ENCODE measurements around the gene LIMS1.
"Not testable (repeated sequence)": the region's sequence is repeated elsewhere in the genome, so short reads cannot be mapped to it uniquely, and the experiment has no call there.

The LIMS1 gene

DNA sequence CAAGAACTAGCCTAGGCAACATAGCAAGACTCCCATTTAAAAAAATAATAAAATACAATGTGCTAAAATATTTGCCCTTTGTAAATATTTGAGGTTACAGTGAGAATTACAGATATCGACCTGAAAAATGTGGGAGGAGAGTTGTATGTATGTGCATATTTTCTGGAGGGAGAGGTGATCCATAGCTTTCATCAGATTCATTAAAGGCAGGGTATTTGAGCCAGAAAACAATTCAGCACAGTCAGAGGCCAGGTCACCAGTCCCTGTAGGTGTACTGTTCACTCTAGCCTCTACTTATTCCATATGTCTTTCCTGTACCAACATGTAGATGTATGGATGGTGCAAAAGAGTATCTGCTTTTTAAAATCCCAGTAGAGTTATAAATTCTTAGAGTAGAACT lies 136.0 kb downstream of the LIMS1 start:
- DNase-seq = not testable (repeated sequence)

- not testable (repeated sequence) for DNase-seq
Observed at GRCh38 chr2:108672200-108672805, 138.0 kb downstream of the LIMS1 start.

GRCh38 chr2:108676522-108676921 lies 142.3 kb downstream of the LIMS1 start:
- not testable (repeated sequence) for DNase-seq

- not testable (repeated sequence) for DNase-seq
Observed at GRCh38 chr2:108677239-108677744, 143.0 kb downstream of the LIMS1 start.

DNA sequence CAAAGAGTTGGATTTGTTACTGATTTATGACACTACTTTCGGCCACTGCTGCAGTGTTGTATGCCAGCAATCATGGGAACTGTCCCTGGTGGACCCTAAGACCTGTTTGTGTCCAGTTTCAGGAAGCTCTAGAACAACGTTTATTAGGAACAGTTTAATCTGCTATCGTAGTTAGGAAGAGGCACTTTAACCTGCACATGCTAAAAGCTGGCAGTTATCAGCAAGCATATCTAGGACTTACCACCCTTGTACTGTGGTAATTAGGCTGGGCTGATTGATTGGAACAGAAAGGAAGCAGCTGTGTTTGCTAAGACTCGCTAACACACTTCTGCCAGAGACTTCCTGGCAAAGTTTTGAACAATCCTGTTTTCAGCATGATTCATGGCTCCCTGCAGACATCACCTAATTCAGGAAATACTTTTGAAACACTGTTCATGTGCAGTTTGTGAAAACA lies 144.0 kb downstream of the LIMS1 start:
- DNase-seq = not testable (repeated sequence)

DNA sequence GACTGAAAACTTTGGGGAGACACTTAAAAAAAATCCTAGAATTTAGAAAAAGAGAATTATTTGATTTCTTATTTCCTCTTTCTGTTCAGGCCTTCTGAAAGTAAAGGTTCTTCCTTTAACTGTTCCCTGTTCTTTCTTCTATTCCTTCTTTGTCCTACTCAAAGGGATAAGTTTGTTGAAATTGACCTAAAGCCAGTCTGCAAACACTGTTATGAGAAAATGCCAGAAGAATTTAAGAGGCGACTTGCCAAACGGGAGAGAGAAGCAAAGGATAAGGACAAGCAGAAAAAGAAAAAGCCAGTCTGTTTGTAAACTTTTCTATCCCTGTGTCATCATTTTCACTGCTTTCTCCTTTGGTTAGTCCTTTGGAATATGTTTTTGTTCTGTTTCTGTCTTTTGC lies 146.5 kb downstream of the LIMS1 start:
- not testable (repeated sequence) for DNase-seq

DNA sequence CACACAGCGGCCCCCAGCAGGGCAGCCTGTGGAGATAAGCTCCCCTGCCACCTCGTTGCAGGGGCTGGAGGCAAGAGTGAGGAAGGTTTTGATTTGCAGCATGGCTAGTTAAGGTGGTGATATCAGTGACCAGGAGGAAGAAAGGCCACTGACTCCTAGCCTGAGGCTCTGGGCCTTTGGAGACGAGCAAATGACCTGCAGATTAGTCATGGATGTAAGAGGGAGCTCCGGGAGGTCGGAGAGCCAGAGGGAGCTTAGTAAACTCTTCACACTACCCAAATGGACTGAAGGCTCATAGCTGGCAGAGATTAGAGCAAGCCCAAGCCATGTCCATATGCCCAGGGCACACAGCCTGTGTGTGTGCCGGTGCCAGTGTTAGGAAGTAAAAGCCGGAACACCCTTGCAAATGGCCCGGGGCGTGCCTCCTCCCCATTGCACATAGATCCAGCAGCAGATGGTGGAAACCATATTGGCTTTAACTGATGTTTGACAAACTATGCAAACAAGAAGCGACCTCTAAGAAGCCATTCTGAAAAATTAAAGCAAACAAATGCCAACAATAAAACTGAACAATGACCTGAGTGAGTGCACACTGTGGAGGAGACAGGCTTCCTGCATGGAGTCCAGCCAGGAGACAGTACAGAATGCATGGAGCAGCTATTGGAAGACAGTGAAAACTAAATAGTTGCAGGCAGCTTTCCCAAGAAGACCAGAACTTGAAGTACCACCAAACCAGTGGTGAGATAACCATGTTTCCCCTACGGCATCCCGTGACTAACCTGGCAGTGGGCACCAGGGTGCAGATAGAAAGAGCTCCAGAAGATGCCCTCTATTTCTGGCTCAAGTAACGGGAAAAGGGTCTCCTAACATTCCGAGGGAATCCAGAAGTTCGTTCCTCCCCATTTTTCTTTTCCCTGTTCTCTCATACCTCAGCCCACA lies 154.8 kb downstream of the LIMS1 start:
- DNase-seq = peak in 1 of 2 experiments; percentile 1

DNA sequence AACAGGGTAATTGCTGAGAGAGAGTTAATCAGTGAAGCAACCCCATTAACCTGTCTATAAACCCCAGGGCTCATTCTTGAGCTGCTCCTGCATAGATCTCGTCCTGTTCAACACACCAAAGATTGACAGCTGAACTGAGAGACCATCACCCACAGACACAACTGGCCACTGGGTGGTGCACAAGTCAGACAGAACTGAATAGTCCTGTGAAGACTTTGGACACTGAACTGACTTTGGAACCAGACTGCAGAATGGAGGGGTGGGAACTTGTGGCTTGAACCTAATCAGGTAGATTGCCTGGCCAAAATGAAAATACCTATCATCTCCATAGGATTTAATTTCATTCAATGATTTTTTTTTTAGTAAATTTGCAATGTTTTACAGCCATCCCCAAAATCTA lies 155.7 kb downstream of the LIMS1 start:
- peak in 1 of 2 experiments; percentile 8 for DNase-seq

GRCh38 chr2:108691447-108691846 lies 157.2 kb downstream of the LIMS1 start:
- no peak for DNase-seq

GRCh38 chr2:108701208-108701607 lies 166.9 kb downstream of the LIMS1 start:
- DNase-seq = no peak

GRCh38 chr2:108701806-108702205 lies 167.5 kb downstream of the LIMS1 start:
- DNase-seq = no peak

- DNase-seq = no peak
Observed at GRCh38 chr2:108704871-108705270, 170.6 kb downstream of the LIMS1 start.

DNA sequence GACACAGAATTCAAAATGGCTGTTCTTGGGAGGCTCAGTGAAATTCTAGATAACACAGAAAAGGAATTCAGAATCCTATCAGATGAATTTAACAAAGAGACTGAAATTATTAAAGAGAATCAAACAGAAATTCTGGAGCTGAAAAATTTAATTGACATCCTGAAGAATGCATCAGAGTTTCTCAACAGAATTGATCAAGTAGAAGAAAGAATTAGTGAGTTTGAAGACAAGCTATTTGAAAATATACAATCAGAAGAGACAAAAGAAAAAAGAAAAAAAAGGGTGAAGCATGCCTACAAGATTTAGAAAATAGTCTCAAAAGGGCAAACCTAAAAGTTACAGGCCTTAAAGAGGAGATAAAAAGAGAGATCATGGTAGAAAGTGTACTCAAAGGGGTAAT lies 173.0 kb downstream of the LIMS1 start:
- DNase-seq = no peak

GRCh38 chr2:108716971-108717370 lies 182.7 kb downstream of the LIMS1 start:
- not testable (repeated sequence) for DNase-seq

- peak; percentile 89 to 97 for DNase-seq
Observed at GRCh38 chr2:108719149-108720044, 185.1 kb downstream of the LIMS1 start, which contains the start of gene RANBP2. Gene RANBP2 (plus strand): TSS chr2:108719482. CDS start chr2:108719607, 125 bp downstream.

- DNase-seq = not testable (repeated sequence)
Observed at GRCh38 chr2:108726048-108726447, 191.8 kb downstream of the LIMS1 start.

DNA sequence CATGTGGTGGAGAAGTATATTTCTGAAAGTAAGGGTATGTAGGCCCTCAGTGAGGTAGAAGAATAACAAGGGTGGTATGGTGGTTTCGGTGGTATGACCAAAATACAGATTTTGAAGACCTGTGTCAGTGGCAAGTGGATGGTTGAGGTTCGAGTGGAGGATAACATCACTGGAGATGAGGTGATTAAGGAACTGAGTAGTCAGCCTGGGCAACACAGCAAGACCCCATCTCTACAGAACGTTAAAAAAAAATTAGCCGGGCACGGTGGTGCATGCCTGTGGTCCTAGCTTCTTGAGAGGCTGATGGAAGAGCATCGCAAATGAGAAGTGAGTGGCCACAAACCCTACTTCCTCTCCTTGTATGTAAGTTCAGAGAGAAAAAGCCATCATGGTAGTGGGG lies 200.4 kb downstream of the LIMS1 start:
- DNase-seq = not testable (repeated sequence)
